ENCODE measurements around the gene LNX1.

Gene LNX1

DNA sequence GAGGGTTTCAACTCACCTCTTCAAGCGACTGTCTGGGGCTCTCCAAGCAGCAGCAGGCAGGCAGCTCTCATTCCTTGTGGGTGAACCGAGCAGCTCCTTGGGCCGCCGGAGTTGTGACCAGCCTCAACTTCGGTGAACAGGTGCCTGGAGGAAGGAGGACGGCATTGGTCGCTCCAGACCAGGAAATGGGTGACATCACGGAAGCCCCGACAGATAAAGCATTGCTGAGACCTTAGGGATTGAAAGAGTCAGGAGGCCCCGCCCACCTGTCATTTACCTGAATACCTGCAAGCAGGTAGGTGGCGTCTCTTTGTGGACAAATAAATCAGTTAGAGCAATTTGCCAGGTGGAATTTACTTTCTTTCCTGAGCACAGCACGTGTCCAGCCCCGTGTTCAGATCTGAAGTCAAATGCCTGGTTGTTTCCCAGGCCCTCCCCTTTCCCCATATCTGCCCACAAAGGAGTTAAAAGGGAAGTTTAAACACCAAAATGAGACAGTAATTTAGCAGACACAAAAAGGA is at the start of gene LNX1:
LNX1 (minus strand) TSS at position 115 of the 521 bp plus-strand sequence. CDS start 17,484 bp downstream, outside the sequence.
- H3K27me3 ChIP-seq (ENCODE audit: insufficient read depth, low read length, poor library complexity, severe bottlenecking): no peaks in the 10 kb centered on the region
- no peaks in the 10 kb centered on the region for H3K9me2 ChIP-seq (replicated peaks; ENCODE audit: low read depth, low read length)
- H3K4me1 ChIP-seq (ENCODE audit: insufficient read depth, low read length, poor library complexity, severe bottlenecking): no peaks in the 10 kb centered on the region
- no peak for TF ChIP-seq EZH2phosphoT487 (IDR thresholded peaks at IDR 0.05; ENCODE audit: borderline replicate concordance)
- TF ChIP-seq, protein P1, sequence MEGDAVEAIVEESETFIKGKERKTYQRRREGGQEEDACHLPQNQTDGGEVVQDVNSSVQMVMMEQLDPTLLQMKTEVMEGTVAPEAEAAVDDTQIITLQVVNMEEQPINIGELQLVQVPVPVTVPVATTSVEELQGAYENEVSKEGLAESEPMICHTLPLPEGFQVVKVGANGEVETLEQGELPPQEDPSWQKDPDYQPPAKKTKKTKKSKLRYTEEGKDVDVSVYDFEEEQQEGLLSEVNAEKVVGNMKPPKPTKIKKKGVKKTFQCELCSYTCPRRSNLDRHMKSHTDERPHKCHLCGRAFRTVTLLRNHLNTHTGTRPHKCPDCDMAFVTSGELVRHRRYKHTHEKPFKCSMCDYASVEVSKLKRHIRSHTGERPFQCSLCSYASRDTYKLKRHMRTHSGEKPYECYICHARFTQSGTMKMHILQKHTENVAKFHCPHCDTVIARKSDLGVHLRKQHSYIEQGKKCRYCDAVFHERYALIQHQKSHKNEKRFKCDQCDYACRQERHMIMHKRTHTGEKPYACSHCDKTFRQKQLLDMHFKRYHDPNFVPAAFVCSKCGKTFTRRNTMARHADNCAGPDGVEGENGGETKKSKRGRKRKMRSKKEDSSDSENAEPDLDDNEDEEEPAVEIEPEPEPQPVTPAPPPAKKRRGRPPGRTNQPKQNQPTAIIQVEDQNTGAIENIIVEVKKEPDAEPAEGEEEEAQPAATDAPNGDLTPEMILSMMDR (conservative IDR thresholded peaks at IDR 0.05; ENCODE audit: low read length): no peak
- H3K9ac ChIP-seq (ENCODE audit: low read depth, low read length, poor library complexity, severe bottlenecking): no peak within 1 kb of the TSS
- no peaks in the 10 kb centered on the region for H3K79me2 ChIP-seq (ENCODE audit: insufficient read depth, low read length)
- no peaks in the 10 kb centered on the region for H3K36me3 ChIP-seq (ENCODE audit: insufficient read depth, low read length)
- peak within 1 kb of the TSS; percentile 62; the same call in 1 of the 2 replicates for H2AFZ ChIP-seq (ENCODE audit: low read length)
- H3K4me3 ChIP-seq (ENCODE audit: low read length, poor library complexity, severe bottlenecking): no peak within 1 kb of the TSS
- no peak within 1 kb of the TSS for H3K4me2 ChIP-seq (ENCODE audit: low read depth, low read length, poor library complexity, severe bottlenecking)
- H4K20me1 ChIP-seq (ENCODE audit: insufficient read depth, low read length, poor library complexity, severe bottlenecking): no peaks in the 10 kb centered on the region
- no peaks in the 10 kb centered on the region for H3K9me3 ChIP-seq (ENCODE audit: insufficient read depth, low read depth, low read length)
- no peaks in the 10 kb centered on the region for H3F3A ChIP-seq (ENCODE audit: low read depth)

DNA sequence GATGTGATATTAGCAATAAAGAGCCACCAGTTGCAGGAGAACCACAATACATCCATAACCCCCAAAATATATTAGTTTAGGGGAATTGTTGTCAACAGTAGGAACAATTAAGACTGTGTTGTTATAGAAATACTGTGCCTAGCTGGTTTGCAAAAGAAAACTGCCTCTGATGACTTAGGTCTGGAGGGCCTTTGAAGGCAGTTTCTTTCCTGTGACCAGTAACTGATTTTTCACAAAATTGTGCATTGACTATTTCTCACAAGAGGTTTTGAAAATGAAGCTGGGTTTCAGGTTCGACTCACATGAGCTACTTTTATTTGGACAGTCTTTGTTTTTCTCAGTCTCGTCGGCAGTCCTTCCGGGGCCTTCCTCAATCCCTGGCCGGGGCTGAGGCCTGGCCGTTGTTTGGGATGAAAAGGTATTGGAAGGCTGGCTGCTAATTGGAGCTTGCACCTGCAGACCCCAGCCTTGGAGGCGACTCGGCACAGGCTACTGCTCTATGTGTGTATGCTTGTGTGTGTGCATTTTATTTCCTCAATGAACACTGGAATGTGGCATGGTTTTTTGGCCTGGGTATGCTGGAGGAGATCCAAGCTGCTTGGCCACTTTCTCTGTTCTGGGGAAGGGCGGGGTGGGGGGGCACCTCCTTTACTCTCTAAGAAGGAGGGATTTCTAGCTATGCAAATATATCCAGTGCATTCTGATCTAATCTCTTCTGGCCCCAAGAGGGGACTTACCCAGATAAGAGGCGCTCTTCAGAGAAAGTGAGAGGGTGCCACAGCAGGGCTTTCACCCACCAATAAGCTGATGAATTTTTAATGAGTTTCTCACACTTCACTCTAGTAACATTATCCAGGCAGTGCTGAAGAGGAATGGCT is 49.5 kb upstream of the LNX1 start:
- Histone ChIP-seq H3F3A (ENCODE audit: low read depth) (no peaks in the 10 kb centered on the region), H4K20me1 (ENCODE audit: insufficient read depth, low read length, poor library complexity, severe bottlenecking) (no peaks in the 10 kb centered on the region), H3K27me3 (ENCODE audit: insufficient read depth, low read length, poor library complexity, severe bottlenecking) (no peaks in the 10 kb centered on the region), H3K4me3 (ENCODE audit: low read length, poor library complexity, severe bottlenecking) (no peak overlapping the region), H3K79me2 (ENCODE audit: insufficient read depth, low read length) (no peaks in the 10 kb centered on the region), H3K4me2 (ENCODE audit: low read depth, low read length, poor library complexity, severe bottlenecking) (no peak overlapping the region), H3K9me2 (replicated peaks; ENCODE audit: low read depth, low read length) (no peaks in the 10 kb centered on the region), H2AFZ (ENCODE audit: low read length) (peak overlapping the region; percentile 23; the same call in 1 of the 2 replicates), H3K4me1 (ENCODE audit: insufficient read depth, low read length, poor library complexity, severe bottlenecking) (no peaks in the 10 kb centered on the region), H3K9me3 (ENCODE audit: insufficient read depth, low read depth, low read length) (no peaks in the 10 kb centered on the region), H3K36me3 (ENCODE audit: insufficient read depth, low read length) (no peaks in the 10 kb centered on the region), H3K9ac (ENCODE audit: low read depth, low read length, poor library complexity, severe bottlenecking) (no peak overlapping the region)
- TF ChIP-seq EZH2phosphoT487 (IDR thresholded peaks at IDR 0.05; ENCODE audit: borderline replicate concordance): no peak
- TF ChIP-seq, protein P1 (conservative IDR thresholded peaks at IDR 0.05; ENCODE audit: low read length): no peak

DNA sequence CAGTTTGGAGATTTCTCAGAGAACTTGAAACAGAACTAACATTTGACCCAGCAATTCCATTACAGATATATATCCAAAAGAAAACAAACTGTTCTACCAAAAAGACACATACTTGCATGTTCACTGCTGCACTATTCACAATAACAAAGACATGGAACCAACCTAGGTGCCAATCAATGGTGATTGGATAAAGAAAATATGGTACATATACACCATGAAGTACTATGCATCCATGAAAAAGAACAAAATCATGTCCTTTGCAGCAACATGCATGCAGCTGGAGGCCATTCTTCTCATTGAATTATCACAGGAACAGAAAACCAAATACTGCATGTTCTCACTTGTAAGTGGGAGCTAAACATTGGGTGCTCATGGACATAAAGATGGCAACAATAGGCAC is 47.6 kb upstream of the LNX1 start:
- H3K4me3 ChIP-seq (ENCODE audit: low read length, poor library complexity, severe bottlenecking): no peak overlapping the region
- no peaks in the 10 kb centered on the region for H3K9me3 ChIP-seq (ENCODE audit: insufficient read depth, low read depth, low read length)
- no peak overlapping the region for H3K4me2 ChIP-seq (ENCODE audit: low read depth, low read length, poor library complexity, severe bottlenecking)
- no peaks in the 10 kb centered on the region for H4K20me1 ChIP-seq (ENCODE audit: insufficient read depth, low read length, poor library complexity, severe bottlenecking)
- H3K27me3 ChIP-seq (ENCODE audit: insufficient read depth, low read length, poor library complexity, severe bottlenecking): no peaks in the 10 kb centered on the region
- no peaks in the 10 kb centered on the region for H3K36me3 ChIP-seq (ENCODE audit: insufficient read depth, low read length)
- H3F3A ChIP-seq (ENCODE audit: low read depth): no peaks in the 10 kb centered on the region
- no peaks in the 10 kb centered on the region for H3K4me1 ChIP-seq (ENCODE audit: insufficient read depth, low read length, poor library complexity, severe bottlenecking)
- H3K9ac ChIP-seq (ENCODE audit: low read depth, low read length, poor library complexity, severe bottlenecking): no peak overlapping the region
- no peaks in the 10 kb centered on the region for H3K9me2 ChIP-seq (replicated peaks; ENCODE audit: low read depth, low read length)
- no peak overlapping the region for H2AFZ ChIP-seq (ENCODE audit: low read length)
- no peaks in the 10 kb centered on the region for H3K79me2 ChIP-seq (ENCODE audit: insufficient read depth, low read length)
- TF ChIP-seq EZH2phosphoT487 (IDR thresholded peaks at IDR 0.05; ENCODE audit: borderline replicate concordance): no peak
- TF ChIP-seq, protein P1 (conservative IDR thresholded peaks at IDR 0.05; ENCODE audit: low read length): no peak

Measured in Loucy (cell line).